Smooth muscle cell (in vitro differentiated cells): ENCODE measurements around the gene GABPB2. TPM values are rescaled to one million over a fixed set of nuclear protein-coding genes. Genes with fewer than 3 reads are reported as not detected.

ENCODE experiments used
- DNase-seq: peaks from one replicate; lab custom pipeline; 2025; ENCODE audit not compliant: unreplicated experiment; lab: John Stamatoyannopoulos, UW
- H2AFZ ChIP-seq: fragments of 200-600 bp; sonication (generic); 2 replicates; pipeline ENCODE4 v1.6.0; 2016; ENCODE audit warnings: antibody characterized with exemption, low read depth, mild to moderate bottlenecking
- H3F3A ChIP-seq: fragments of 200-600 bp; sonication (generic); 2 replicates; pipeline ENCODE4 v1.6.0; 2017; ENCODE audit warnings: antibody characterized with exemption, low read depth
- H3K27ac ChIP-seq: fragments of 200-600 bp; sonication (generic); 2 replicates; pipeline ENCODE4 v1.5.1; 2016; ENCODE audit warnings: low read depth, mild to moderate bottlenecking
- H3K27me3 ChIP-seq: fragments of 200-600 bp; sonication (generic); 2 replicates; pipeline ENCODE4 v1.6.1; 2016; ENCODE audit warnings: low read depth, mild to moderate bottlenecking
- H3K36me3 ChIP-seq: fragments of 200-600 bp; sonication (generic); 2 replicates; pipeline ENCODE4 v1.5.1; 2016; ENCODE audit warnings: low read depth
- H3K4me1 ChIP-seq: fragments of 200-600 bp; sonication (generic); 2 replicates; pipeline ENCODE4 v1.5.1; 2016; ENCODE audit warnings: low read depth
- H3K4me2 ChIP-seq: fragments of 200-600 bp; sonication (generic); 2 replicates; pipeline ENCODE4 v1.6.0; 2016; ENCODE audit warnings: mild to moderate bottlenecking
- H3K4me3 ChIP-seq: fragments of 200-600 bp; sonication (generic); 2 replicates; pipeline ENCODE4 v1.5.1; 2016; ENCODE audit warnings: mild to moderate bottlenecking
- H3K79me2 ChIP-seq: fragments of 200-600 bp; sonication (generic); 2 replicates; pipeline ENCODE4 v1.6.0; 2016; ENCODE audit warnings: low read depth, mild to moderate bottlenecking
- H3K9ac ChIP-seq: fragments of 200-600 bp; sonication (generic); 2 replicates; pipeline ENCODE4 v1.6.0; 2016; ENCODE audit warnings: low read depth
- H3K9me3 ChIP-seq: fragments of 200-600 bp; sonication (generic); replicated peaks from 2 replicates; pipeline ENCODE4 v1.5.1; 2016; ENCODE audit warnings: low read depth
- H4K20me1 ChIP-seq: fragments of 200-600 bp; sonication (generic); 2 replicates; pipeline ENCODE4 v1.6.0; 2016; ENCODE audit warnings: low read depth
- CTCF ChIP-seq: fragments of 200-600 bp; sonication (generic); IDR thresholded peaks from 2 replicates; pipeline ENCODE4 v1.5.1; 2017; ENCODE audit warnings: borderline replicate concordance, mild to moderate bottlenecking, antibody characterized with exemption; ENCODE audit not compliant: insufficient read depth, poor library complexity, severe bottlenecking
- WGBS: methylation state at CpG from one replicate; pipeline ENCODE4 v1.1.7; 2016; ENCODE audit warnings: low lambda C conversion rate; 5-methylcytosine and 5-hydroxymethylcytosine counted together
- polyA plus RNA-seq: library from polyadenylated mRNA; unstranded; fragments of >200 nt; fragmentation: Nextera tagmentation; extraction: Ambion mirVana; gene quantifications from 2 replicates; pipeline ENCODE4 v1.2.1, GENCODE V29; 2016
- total RNA-seq: library from RNA; depleted of rRNA; stranded (reverse); fragments of >200 nt; gene quantifications from 2 replicates; pipeline ENCODE4 v1.2.3, GENCODE V29; 2014

Gene GABPB2
- total and polyA plus RNA-seq, 2 experiments from 2014 or later = 1.3 to 3.6 TPM

- H3K4me1 ChIP-seq = peaks cover 6% of the 10 kb centered on the region
- TF ChIP-seq CTCF = no peak
- H3K4me3 ChIP-seq = no peak overlapping the region
- no peaks in the 10 kb centered on the region for H3K36me3 ChIP-seq
- H2AFZ ChIP-seq = no peak overlapping the region
- H3K27me3 ChIP-seq = peaks cover 13% of the 10 kb centered on the region
- no peak overlapping the region for H3K4me2 ChIP-seq
- WGBS = 100% methylated on average over 3 of the region's 3 CpGs
- no peaks in the 10 kb centered on the region for H3F3A ChIP-seq
- no peaks in the 10 kb centered on the region for H3K79me2 ChIP-seq
- no peaks in the 10 kb centered on the region for H4K20me1 ChIP-seq
- no peak for DNase-seq
- no peaks in the 10 kb centered on the region for H3K9me3 ChIP-seq
- H3K27ac ChIP-seq = no peak overlapping the region
- no peak overlapping the region for H3K9ac ChIP-seq
Observed at GRCh38 chr1:151134396-151134795, 63.8 kb downstream of the GABPB2 start.

DNA sequence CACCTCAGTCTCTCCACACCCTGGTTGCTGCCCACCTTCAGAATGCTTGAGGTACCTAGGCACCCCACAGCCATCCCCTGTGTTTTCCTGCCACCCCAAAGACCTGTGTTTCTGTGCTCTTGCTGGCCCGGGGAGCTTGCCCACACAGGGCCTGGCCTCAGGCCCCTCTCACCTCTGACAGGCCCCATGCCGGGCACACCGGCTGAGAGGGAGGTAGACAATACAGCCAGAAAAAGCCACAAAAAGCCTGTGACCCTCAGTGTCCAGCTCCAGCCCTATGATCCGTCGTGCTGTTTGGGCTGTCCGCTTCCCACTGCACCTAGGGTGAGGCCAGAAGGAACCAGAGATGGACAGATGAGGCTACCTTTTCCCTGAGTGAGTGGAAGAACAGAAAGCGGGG, 64.4 kb downstream of the GABPB2 start:
- Histone ChIP-seq H3K36me3 (no peaks in the 10 kb centered on the region), H3K27me3 (peaks cover 13% of the 10 kb centered on the region), H3F3A (no peaks in the 10 kb centered on the region), H3K4me2 (no peak overlapping the region), H3K9me3 (no peaks in the 10 kb centered on the region), H3K4me1 (peaks cover 6% of the 10 kb centered on the region), H2AFZ (no peak overlapping the region), H4K20me1 (no peaks in the 10 kb centered on the region), H3K79me2 (no peaks in the 10 kb centered on the region), H3K9ac (no peak overlapping the region), H3K27ac (no peak overlapping the region), H3K4me3 (no peak overlapping the region)
- TF ChIP-seq CTCF = no peak
- DNase-seq = no peak
- WGBS = 98% methylated on average over 7 of the region's 7 CpGs

DNA sequence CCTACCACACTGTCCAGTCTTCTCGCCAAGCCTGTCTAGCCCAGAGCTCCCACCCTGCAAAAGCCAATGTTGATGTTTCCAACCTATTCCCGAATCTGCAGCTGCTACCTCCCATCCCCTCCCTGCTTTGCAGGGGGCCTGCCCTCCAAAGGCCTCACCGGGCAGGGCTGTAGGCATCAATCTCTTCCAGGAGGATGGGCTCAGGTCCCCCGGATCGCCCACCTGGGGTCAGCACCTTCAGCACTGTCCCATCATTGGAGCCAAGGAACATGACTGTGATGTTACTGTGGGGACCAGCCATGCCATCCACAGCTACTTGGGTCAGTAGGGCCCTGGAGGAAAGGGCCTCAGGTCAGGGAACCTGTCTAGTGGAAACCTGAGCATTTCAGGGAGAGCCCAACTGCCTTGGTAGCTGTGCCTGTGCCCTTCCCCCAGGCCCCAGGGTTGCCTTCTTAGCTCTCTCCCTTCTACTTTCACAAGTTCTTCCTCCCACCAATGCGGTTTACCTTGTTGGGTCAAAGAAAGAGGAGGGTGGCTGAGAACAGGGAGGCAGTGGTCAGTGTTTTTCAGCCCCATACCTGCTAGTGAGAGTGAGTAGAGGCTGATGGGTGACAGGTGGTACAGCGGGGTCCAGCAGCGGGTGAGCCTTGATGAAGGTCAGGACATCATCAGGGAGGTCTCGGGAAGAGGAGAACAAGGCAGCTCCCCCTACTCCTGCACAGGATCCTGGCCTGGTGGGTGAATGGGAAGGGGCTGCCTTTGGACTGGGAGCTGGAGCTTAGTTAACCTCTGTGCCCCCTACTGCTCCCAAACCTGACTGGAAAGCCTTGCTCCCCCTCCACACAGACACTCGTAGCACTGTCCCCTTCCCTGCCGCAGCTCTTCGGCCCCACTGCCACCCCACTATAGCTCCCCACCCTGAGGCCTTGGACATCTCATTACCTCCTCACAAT, 65.1 kb downstream of the GABPB2 start:
- H3K4me3 ChIP-seq = no peak overlapping the region
- no peak overlapping the region for H3K27ac ChIP-seq
- 91% methylated on average over 12 of the region's 12 CpGs for WGBS
- no peak for DNase-seq
- no peaks in the 10 kb centered on the region for H3K36me3 ChIP-seq
- H3K79me2 ChIP-seq = no peaks in the 10 kb centered on the region
- H4K20me1 ChIP-seq = no peaks in the 10 kb centered on the region
- no peak overlapping the region for H3K9ac ChIP-seq
- TF ChIP-seq CTCF = no peak
- H3K4me1 ChIP-seq = peaks cover 6% of the 10 kb centered on the region
- no peak overlapping the region for H2AFZ ChIP-seq
- no peaks in the 10 kb centered on the region for H3F3A ChIP-seq
- H3K4me2 ChIP-seq = no peak overlapping the region
- H3K9me3 ChIP-seq = no peaks in the 10 kb centered on the region
- H3K27me3 ChIP-seq = peaks cover 13% of the 10 kb centered on the region
